Gastrocnemius medialis (tissue), 4 donors: ENCODE measurements around the gene WDR64.
A peak's percentile ranks its signal among the peaks of the same experiment; 100 is the strongest.

Source experiments
- CTCF ChIP-seq, 5 experiments: fragments of 450-650 bp in 3 of 5; fragments of 200-600 bp in 2 of 5; sonication (generic) in 2 of 5; IDR thresholded peaks in 4 of 5; conservative IDR thresholded peaks in 1 of 5; 1 replicate in 4 of 5; 2 replicates in 1 of 5; pipeline ENCODE4 v1.5.1; 2016 to 2019; ENCODE audit warnings: antibody characterized with exemption in 5 of 5, mild to moderate bottlenecking in 3 of 5, moderate library complexity in 3 of 5
- POLR2A ChIP-seq, 2 donors: fragments of 450-650 bp; IDR thresholded peaks; one replicate each; pipeline ENCODE4 v1.6.1; 2017; ENCODE audit warnings: antibody characterized with exemption in 2 of 2, mild to moderate bottlenecking in 2 of 2, moderate library complexity in 2 of 2

GRCh38 chr1:241640149-241640866 is 11.8 kb upstream of the WDR64 start, which contains the start of the genes CHML and OPN3:
- peak in 1 of 5 experiments; percentile 10 for TF ChIP-seq CTCF (IDR thresholded peaks at IDR 0.05 in 4 of 5, conservative IDR thresholded peaks at IDR 0.05 in 1 of 5)
- TF ChIP-seq POLR2A (IDR thresholded peaks at IDR 0.05) = peak; percentile 81 to 89
